WTC11 (cell line): Measurements from ENCODE around the gene MECR. TPM values are rescaled to one million over a fixed set of nuclear protein-coding genes. Genes with fewer than 3 reads are reported as not detected.

Source experiments
- ATF1 ChIP-seq: sonication (generic); formaldehyde crosslinking; IDR thresholded peaks from 2 replicates; pipeline ENCODE4 v1.8.1; 2023; ENCODE audit warnings: mild to moderate bottlenecking, moderate library complexity, missing genetic modification reagents
- ATF6 ChIP-seq: sonication (generic); formaldehyde crosslinking; IDR thresholded peaks from 2 replicates; pipeline ENCODE4 v1.8.1; 2023; ENCODE audit warnings: mild to moderate bottlenecking, missing genetic modification reagents
- CBFB ChIP-seq: sonication (generic); formaldehyde crosslinking; IDR thresholded peaks from 2 replicates; pipeline ENCODE4 v1.8.1; 2022; ENCODE audit warnings: mild to moderate bottlenecking, low read depth, missing genetic modification reagents
- CREM ChIP-seq: sonication (generic); formaldehyde crosslinking; IDR thresholded peaks from 2 replicates; pipeline ENCODE4 v1.8.1; 2022; ENCODE audit warnings: mild to moderate bottlenecking, missing genetic modification reagents, moderate library complexity
- CTCF ChIP-seq: fragments of 200-600 bp; IDR thresholded peaks from 2 replicates; pipeline ENCODE4 v1.8.0; 2022; ENCODE audit warnings: antibody characterized with exemption
- E2F4 ChIP-seq: sonication (generic); formaldehyde crosslinking; IDR thresholded peaks from 2 replicates; pipeline ENCODE4 v1.8.1; 2022; ENCODE audit warnings: low read depth, mild to moderate bottlenecking, moderate library complexity, missing genetic modification reagents, borderline replicate concordance
- E2F5 ChIP-seq: sonication (generic); formaldehyde crosslinking; IDR thresholded peaks from 2 replicates; pipeline ENCODE4 v1.8.1; 2022; ENCODE audit warnings: mild to moderate bottlenecking, moderate library complexity, missing genetic modification reagents
- FOXP1 ChIP-seq: sonication (generic); formaldehyde crosslinking; IDR thresholded peaks from 2 replicates; pipeline ENCODE4 v1.8.0; 2022; ENCODE audit warnings: missing genetic modification reagents, mild to moderate bottlenecking, moderate library complexity, borderline replicate concordance
- GRHL2 ChIP-seq: fragments of 250-450 bp; sonication (Bioruptor Pico); IDR thresholded peaks from 2 replicates; pipeline ENCODE4 v1.8.0; 2022; ENCODE audit warnings: mild to moderate bottlenecking, moderate library complexity; ENCODE audit not compliant: insufficient replicate concordance, severe bottlenecking
- IRF2 ChIP-seq: sonication (generic); formaldehyde crosslinking; IDR thresholded peaks from 2 replicates; pipeline ENCODE4 v1.8.0; 2022; ENCODE audit warnings: low read depth, missing genetic modification reagents, borderline replicate concordance
- MAX ChIP-seq: sonication (generic); formaldehyde crosslinking; IDR thresholded peaks from 2 replicates; pipeline ENCODE4 v1.8.0; 2022; ENCODE audit warnings: mild to moderate bottlenecking, missing genetic modification reagents
- MXD4 ChIP-seq: fragments of 250-450 bp; sonication (Bioruptor Pico); IDR thresholded peaks from 2 replicates; pipeline ENCODE4 v1.8.0; 2021; ENCODE audit warnings: mild to moderate bottlenecking, moderate library complexity, borderline replicate concordance
- PRRX2 ChIP-seq: fragments of 250-450 bp; sonication (Bioruptor Pico); IDR thresholded peaks from 2 replicates; pipeline ENCODE4 v1.8.0; 2021; ENCODE audit warnings: mild to moderate bottlenecking
- SMAD4 ChIP-seq: sonication (generic); formaldehyde crosslinking; IDR thresholded peaks from 2 replicates; pipeline ENCODE4 v1.8.0; 2022; ENCODE audit warnings: mild to moderate bottlenecking, missing genetic modification reagents
- SP1 ChIP-seq: sonication (generic); formaldehyde crosslinking; conservative IDR thresholded peaks from 2 replicates; pipeline ENCODE4 v1.8.1; 2022; ENCODE audit warnings: missing genetic modification reagents
- TEAD1 ChIP-seq: sonication (generic); formaldehyde crosslinking; IDR thresholded peaks from 2 replicates; pipeline ENCODE4 v1.8.0; 2022; ENCODE audit warnings: mild to moderate bottlenecking, missing genetic modification reagents
- TP53 ChIP-seq: sonication (generic); formaldehyde crosslinking; IDR thresholded peaks from 2 replicates; pipeline ENCODE4 v1.8.1; 2023; ENCODE audit warnings: mild to moderate bottlenecking, missing genetic modification reagents
- USF1 ChIP-seq: sonication (generic); formaldehyde crosslinking; IDR thresholded peaks from 2 replicates; pipeline ENCODE4 v1.8.0; 2022; ENCODE audit warnings: mild to moderate bottlenecking, missing genetic modification reagents
- USF2 ChIP-seq: sonication (generic); formaldehyde crosslinking; IDR thresholded peaks from 2 replicates; pipeline ENCODE4 v1.8.1; 2023; ENCODE audit warnings: mild to moderate bottlenecking, missing genetic modification reagents, moderate library complexity
- ZBTB43 ChIP-seq: sonication (generic); formaldehyde crosslinking; IDR thresholded peaks from 2 replicates; pipeline ENCODE4 v1.8.1; 2023; ENCODE audit warnings: mild to moderate bottlenecking, missing genetic modification reagents
- ZMAT4 ChIP-seq: fragments of 250-450 bp; sonication (Bioruptor Pico); IDR thresholded peaks from 2 replicates; pipeline ENCODE4 v1.9.0; 2021; ENCODE audit warnings: mild to moderate bottlenecking
- ZNF121 ChIP-seq: sonication (generic); formaldehyde crosslinking; IDR thresholded peaks from 2 replicates; pipeline ENCODE4 v1.8.0; 2023; ENCODE audit warnings: missing genetic modification reagents
- ZNF219 ChIP-seq: sonication (generic); formaldehyde crosslinking; IDR thresholded peaks from 2 replicates; pipeline ENCODE4 v1.8.0; 2023; ENCODE audit warnings: missing genetic modification reagents, mild to moderate bottlenecking, borderline replicate concordance
- ZNF416 ChIP-seq: fragments of 250-450 bp; sonication (Bioruptor Pico); IDR thresholded peaks from 2 replicates; pipeline ENCODE4 v1.9.0; 2021; ENCODE audit warnings: mild to moderate bottlenecking, inconsistent platforms
- ZNF423 ChIP-seq: fragments of 250-450 bp; sonication (Bioruptor Pico); IDR thresholded peaks from 2 replicates; pipeline ENCODE4 v2.1.2; 2022; ENCODE audit warnings: mild to moderate bottlenecking, moderate library complexity
- ZSCAN18 ChIP-seq: fragments of 250-450 bp; sonication (Bioruptor Pico); IDR thresholded peaks from 2 replicates; pipeline ENCODE4 v2.1.2; 2022; ENCODE audit warnings: mild to moderate bottlenecking, moderate library complexity
- total RNA-seq: library from RNA; stranded (reverse); gene quantifications from 3 replicates; pipeline ENCODE4 v1.2.3, GENCODE V29; 2021

The MECR gene
- total RNA-seq, 1 experiment from 2014 or later = 37.6 TPM

- no peak for TF ChIP-seq PRRX2 (CRISPR knock-in tag)
- TF ChIP-seq MXD4 (CRISPR knock-in tag) = no peak
- TF ChIP-seq CBFB (CRISPR knock-in tag) = peak; percentile 63; the same call in 1 of the 2 replicates
- no peak for TF ChIP-seq USF2 (CRISPR knock-in tag)
- no peak for TF ChIP-seq IRF2 (CRISPR knock-in tag)
- no peak for TF ChIP-seq ZNF121
- no peak for TF ChIP-seq ZSCAN18
- TF ChIP-seq SMAD4 (CRISPR knock-in tag) = no peak
- TF ChIP-seq ZNF219 (CRISPR knock-in tag) = no peak
- TF ChIP-seq ATF6 = no peak
- TF ChIP-seq ZNF423 (CRISPR knock-in tag) = no peak
- TF ChIP-seq USF1 (CRISPR knock-in tag) = no peak
- TF ChIP-seq FOXP1 (CRISPR knock-in tag) = peak; percentile 63; the same call in 1 of the 2 replicates
- 0 out of 2 replicates have a peak, but pooled peaks have one; percentile 18 for TF ChIP-seq TP53 (CRISPR knock-in tag)
- no peak for TF ChIP-seq TEAD1 (CRISPR knock-in tag)
- peak; percentile 92 for TF ChIP-seq CTCF
- no peak for TF ChIP-seq ZMAT4 (CRISPR knock-in tag)
- TF ChIP-seq ZNF416 (CRISPR knock-in tag) = no peak
- peak; percentile 82; the same call in 1 of the 2 replicates for TF ChIP-seq CREM
- no peak for TF ChIP-seq ATF1 (CRISPR knock-in tag)
- TF ChIP-seq ZBTB43 (CRISPR knock-in tag) = no peak
- TF ChIP-seq E2F5 (CRISPR knock-in tag) = peak; percentile 79; the same call in 1 of the 2 replicates
- peak; percentile 73 for TF ChIP-seq SP1 (CRISPR knock-in tag)
- 0 out of 2 replicates have a peak, but pooled peaks have one; percentile 35 for TF ChIP-seq E2F4 (CRISPR knock-in tag)
- no peak for TF ChIP-seq GRHL2 (CRISPR knock-in tag)
- no peak for TF ChIP-seq MAX
Measured at GRCh38 chr1:29235955-29236711, 5.4 kb upstream of the MECR start, which contains the start of gene PTPRU (continued).
